ENCODE data around the gene DLG4. TPM values are rescaled to one million over a fixed set of nuclear protein-coding genes. Genes with fewer than 3 reads are reported as not detected.
"Not testable (repeated sequence)": the region's sequence is repeated elsewhere in the genome, so short reads cannot be mapped to it uniquely, and the experiment has no call there.

The DLG4 gene
- total and polyA plus RNA-seq, 9 donors, result 11.0 to 67.7 (median 28.3) TPM

- no peak for DNase-seq
- intact Hi-C loops (cut with DNase I), result loop anchor here in 1 of 4 donors (10.0 kb wide), 1 partner anchor 131 kb away; the partner anchor contains the start of gene SLC16A11
- TF ChIP-seq EP300 (IDR thresholded peaks at IDR 0.05), result no peak
- TF ChIP-seq POLR2A (IDR thresholded peaks at IDR 0.05), result no peak
- TF ChIP-seq, protein P1, sequence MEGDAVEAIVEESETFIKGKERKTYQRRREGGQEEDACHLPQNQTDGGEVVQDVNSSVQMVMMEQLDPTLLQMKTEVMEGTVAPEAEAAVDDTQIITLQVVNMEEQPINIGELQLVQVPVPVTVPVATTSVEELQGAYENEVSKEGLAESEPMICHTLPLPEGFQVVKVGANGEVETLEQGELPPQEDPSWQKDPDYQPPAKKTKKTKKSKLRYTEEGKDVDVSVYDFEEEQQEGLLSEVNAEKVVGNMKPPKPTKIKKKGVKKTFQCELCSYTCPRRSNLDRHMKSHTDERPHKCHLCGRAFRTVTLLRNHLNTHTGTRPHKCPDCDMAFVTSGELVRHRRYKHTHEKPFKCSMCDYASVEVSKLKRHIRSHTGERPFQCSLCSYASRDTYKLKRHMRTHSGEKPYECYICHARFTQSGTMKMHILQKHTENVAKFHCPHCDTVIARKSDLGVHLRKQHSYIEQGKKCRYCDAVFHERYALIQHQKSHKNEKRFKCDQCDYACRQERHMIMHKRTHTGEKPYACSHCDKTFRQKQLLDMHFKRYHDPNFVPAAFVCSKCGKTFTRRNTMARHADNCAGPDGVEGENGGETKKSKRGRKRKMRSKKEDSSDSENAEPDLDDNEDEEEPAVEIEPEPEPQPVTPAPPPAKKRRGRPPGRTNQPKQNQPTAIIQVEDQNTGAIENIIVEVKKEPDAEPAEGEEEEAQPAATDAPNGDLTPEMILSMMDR (IDR thresholded peaks at IDR 0.05), result no peak
- Histone ChIP-seq H3K36me3 (no peaks in the 10 kb centered on the region), H3K9me3 (no peaks in the 10 kb centered on the region), H3K4me1 (ENCODE audit: insufficient read depth) (no peaks in the 10 kb centered on the region), H3K27ac (no peak overlapping the region), H3K4me3 (no peak overlapping the region), H3K27me3 (no peaks in the 10 kb centered on the region)
- 81 to 83% (median 83%) methylated on average over 1 of the region's 1 CpG for WGBS, 3 donors
Measured at GRCh38 chr17:7176107-7176840, 43.4 kb downstream of the DLG4 start.

DNA sequence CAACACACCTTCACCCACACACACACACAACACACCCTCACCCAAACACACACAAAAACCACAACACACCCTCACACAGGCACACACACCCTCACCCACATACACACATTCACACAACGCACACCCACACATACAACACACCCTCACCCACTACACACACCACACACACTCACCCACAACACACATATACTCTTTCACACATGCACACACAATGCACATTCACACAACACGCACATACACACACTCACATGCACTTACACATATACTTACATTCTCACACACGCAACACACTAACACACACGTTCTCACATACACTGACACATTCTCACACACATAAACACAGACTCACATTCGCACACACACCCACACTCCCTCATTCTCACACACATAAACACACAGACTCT, 44.3 kb downstream of the DLG4 start:
- Histone ChIP-seq H3K27ac (no peak overlapping the region), H3K4me1 (ENCODE audit: insufficient read depth) (no peaks in the 10 kb centered on the region), H3K27me3 (no peaks in the 10 kb centered on the region), H3K4me3 (no peak overlapping the region), H3K36me3 (no peaks in the 10 kb centered on the region), H3K9me3 (no peaks in the 10 kb centered on the region)
- WGBS, 3 donors, result 71 to 84% (median 74%) methylated on average over 5 of the region's 5 CpGs
- TF ChIP-seq POLR2A (IDR thresholded peaks at IDR 0.05), result no peak
- TF ChIP-seq, protein P1 (IDR thresholded peaks at IDR 0.05), result no peak
- TF ChIP-seq EP300 (IDR thresholded peaks at IDR 0.05), result no peak
- DNase-seq, result no peak
- intact Hi-C loops (cut with DNase I), result loop anchor here in 1 of 4 donors (10.0 kb wide), 1 partner anchor 131 kb away; the partner anchor contains the start of gene SLC16A11

DNA sequence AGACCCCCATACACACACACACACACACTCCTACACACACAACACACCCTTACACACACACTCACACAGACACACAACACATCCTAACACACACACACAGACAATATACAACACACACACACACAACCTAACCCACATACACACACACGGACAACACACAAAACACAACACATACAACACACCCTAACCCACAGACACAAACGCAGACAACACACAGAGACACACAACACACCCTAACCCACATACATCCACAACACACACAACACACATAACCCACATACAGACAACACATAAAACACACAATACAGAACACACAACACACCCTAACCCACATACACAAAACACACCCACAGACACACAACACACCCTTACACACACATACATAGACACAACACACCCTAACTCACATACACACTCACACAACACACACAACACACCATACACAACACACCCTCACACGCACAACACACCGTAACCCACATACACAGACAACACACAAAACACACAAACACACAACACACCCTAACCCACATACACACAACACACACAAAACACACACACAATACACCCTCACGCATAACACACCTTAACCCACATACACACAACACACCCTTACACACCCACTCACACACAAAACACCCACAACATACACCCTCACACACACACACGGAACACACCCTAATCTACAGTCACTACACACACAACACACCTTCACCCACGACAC, 44.9 kb downstream of the DLG4 start:
- H3K36me3 ChIP-seq, result no peaks in the 10 kb centered on the region
- H3K4me1 ChIP-seq (ENCODE audit: insufficient read depth), result no peaks in the 10 kb centered on the region
- no peaks in the 10 kb centered on the region for H3K27me3 ChIP-seq
- no peak for DNase-seq
- 74 to 82% (median 77%) methylated on average over 7 of the region's 7 CpGs for WGBS, 3 donors
- no peak overlapping the region for H3K4me3 ChIP-seq
- no peaks in the 10 kb centered on the region for H3K9me3 ChIP-seq
- TF ChIP-seq, protein P1 (IDR thresholded peaks at IDR 0.05), result no peak
- TF ChIP-seq EP300 (IDR thresholded peaks at IDR 0.05) (no peak), POLR2A (IDR thresholded peaks at IDR 0.05) (no peak)
- intact Hi-C loops (cut with DNase I), result loop anchor here in 1 of 4 donors (10.0 kb wide), 1 partner anchor 130 kb away; the partner anchor contains the start of gene SLC16A11
- no peak overlapping the region for H3K27ac ChIP-seq

GRCh38 chr17:7173687-7174602, 45.7 kb downstream of the DLG4 start:
- intact Hi-C loops (cut with DNase I), result loop anchor here in 1 of 4 donors (10.0 kb wide), 1 partner anchor 129 kb away; the partner anchor contains the start of gene SLC16A11
- no peaks in the 10 kb centered on the region for H3K27me3 ChIP-seq
- DNase-seq, result peak in 4 of 5 donors; percentile 40 to 69 (median 46)

DNA sequence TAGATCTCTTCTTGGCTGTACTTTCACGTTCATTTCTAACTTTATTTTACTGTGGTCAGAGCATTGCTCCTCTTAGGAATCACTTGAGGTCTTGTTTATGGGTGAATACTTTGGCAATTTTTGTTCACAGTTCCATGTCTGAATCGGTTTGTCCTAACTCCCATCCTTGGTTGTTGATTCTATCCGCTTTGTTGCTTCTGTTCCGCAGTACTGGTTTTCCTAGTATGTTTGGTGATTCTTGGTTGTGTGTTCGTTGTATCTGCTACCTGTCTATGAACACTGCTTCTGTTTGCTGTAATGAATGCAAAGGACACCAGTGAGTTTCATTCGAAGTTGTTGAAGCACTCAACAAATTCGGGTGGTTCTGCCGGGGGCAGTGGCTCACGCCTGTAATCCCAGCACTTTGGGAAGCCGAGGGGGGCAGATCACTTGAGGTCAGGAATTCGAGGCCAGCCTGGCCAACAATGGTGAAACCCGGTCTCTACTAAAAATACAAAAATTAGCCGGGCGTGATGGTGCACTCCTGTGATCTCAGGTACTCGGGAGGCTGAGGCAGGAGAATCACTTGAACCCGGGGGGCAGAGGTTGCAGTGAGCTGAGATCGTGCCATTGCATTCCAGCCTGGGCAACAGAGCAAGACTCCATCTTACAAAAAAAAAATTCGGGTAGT, 47.0 kb downstream of the DLG4 start:
- not testable (repeated sequence) for H3K27ac ChIP-seq; H3K9me3 ChIP-seq; H3K36me3 ChIP-seq; H3K4me1 ChIP-seq (ENCODE audit: insufficient read depth); DNase-seq; H3K4me3 ChIP-seq; H3K27me3 ChIP-seq
- intact Hi-C loops (cut with DNase I), result loop anchor here in 1 of 4 donors (10.0 kb wide), 1 partner anchor 128 kb away; the partner anchor contains the start of gene SLC16A11
- 91 to 93% (median 92%) methylated on average over 18 of the region's 18 CpGs for WGBS, 3 donors

More at GRCh38 chr17:7173687-7174602, 45.7 kb downstream of the DLG4 start:
- WGBS, 3 donors, result 44 to 54% (median 52%) methylated on average over 69 of the region's 69 CpGs
- Histone ChIP-seq H3K36me3 (no peaks in the 10 kb centered on the region), H3K4me3 (no peak overlapping the region), H3K9me3 (no peaks in the 10 kb centered on the region), H3K4me1 (ENCODE audit: insufficient read depth) (no peaks in the 10 kb centered on the region), H3K27ac (no peak overlapping the region)
- TF ChIP-seq, protein P1 (IDR thresholded peaks at IDR 0.05), result no peak
- TF ChIP-seq EP300 (IDR thresholded peaks at IDR 0.05), result no peak
- TF ChIP-seq POLR2A (IDR thresholded peaks at IDR 0.05), result no peak

DNA sequence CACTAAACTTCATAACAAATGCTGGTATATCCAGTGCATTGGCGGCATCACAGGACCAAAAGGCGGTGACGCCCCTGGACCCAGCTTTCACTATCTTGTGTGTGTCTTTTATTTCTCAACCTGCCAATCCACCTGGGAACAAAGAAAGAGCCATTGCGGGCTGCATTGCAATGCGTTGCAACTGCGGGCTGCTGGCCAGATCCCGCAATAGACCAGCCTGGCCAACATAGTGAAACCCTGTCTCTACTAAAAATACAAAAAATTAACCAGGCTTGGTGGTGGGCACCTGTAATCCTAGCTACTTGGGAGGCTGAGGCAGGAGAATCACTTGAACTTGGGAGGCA, 50.1 kb downstream of the DLG4 start:
- WGBS, 3 donors, result 96% methylated on average over 7 of the region's 7 CpGs
- H3K4me3 ChIP-seq; H3K36me3 ChIP-seq; intact Hi-C loops (cut with DNase I); H3K4me1 ChIP-seq (ENCODE audit: insufficient read depth); H3K27ac ChIP-seq; DNase-seq; H3K27me3 ChIP-seq; H3K9me3 ChIP-seq: not testable (repeated sequence)

Measured in ovary (tissue), 9 donors.